Endothelial cell of umbilical vein (primary cell): ENCODE data around the gene PRKG1.

Experiments used
- CTCF ChIP-seq, 2 donors: IDR thresholded peaks; 1 replicate in 1 of 2; 2 replicates in 1 of 2; pipeline ENCODE4 v1.5.1; 2011; ENCODE audit warnings: low read length in 2 of 2, mild to moderate bottlenecking in 2 of 2, moderate library complexity in 2 of 2, control low read depth in 1 of 2, inconsistent platforms in 1 of 2, low read depth in 1 of 2; ENCODE audit not compliant: insufficient read depth in 1 of 2; ENCODE audit errors: extremely low read depth in 1 of 2
- EZH2 ChIP-seq: IDR thresholded peaks from 2 replicates; pipeline ENCODE4 v1.6.1; 2012; ENCODE audit warnings: borderline replicate concordance, low read depth, mild to moderate bottlenecking, moderate library complexity, low read length, inconsistent platforms; ENCODE audit not compliant: severe bottlenecking
- MAX ChIP-seq: IDR thresholded peaks from 2 replicates; pipeline ENCODE4 v1.6.1; 2011; ENCODE audit not compliant: insufficient read depth, insufficient read length
- POLR2A ChIP-seq: IDR thresholded peaks from 2 replicates; pipeline ENCODE4 v1.6.1; 2012; ENCODE audit warnings: low read depth, mild to moderate bottlenecking, control low read depth, low read length

- TF ChIP-seq EZH2, result no peak
- TF ChIP-seq CTCF (IDR thresholded peaks at IDR 0.05; ENCODE audit: extremely low read depth in 1 of 2, insufficient read depth in 1 of 2, low read depth in 1 of 2, low read length in 2 of 2), result no peak
- TF ChIP-seq POLR2A, result no peak
- no peak for TF ChIP-seq MAX
These were observed 319.8 kb downstream of the PRKG1 start for GRCh38 chr10:51394039-51394438.
